Stimulated activated CD4-positive, alpha-beta T cell treated with anti-CD3 and anti-CD28 coated beads, Interleukin-15, amount 100 ng/mL, for 1 hour (primary cell): Measurements from ENCODE around the gene SYT1.

Experiments used
- DNase-seq, 2 donors: peaks; one replicate each; pipeline ENCODE4 v3.0.0-alpha.2; 2020; ENCODE audit warnings: low read depth in 1 of 2, low spot score in 1 of 2

Gene SYT1

DNA sequence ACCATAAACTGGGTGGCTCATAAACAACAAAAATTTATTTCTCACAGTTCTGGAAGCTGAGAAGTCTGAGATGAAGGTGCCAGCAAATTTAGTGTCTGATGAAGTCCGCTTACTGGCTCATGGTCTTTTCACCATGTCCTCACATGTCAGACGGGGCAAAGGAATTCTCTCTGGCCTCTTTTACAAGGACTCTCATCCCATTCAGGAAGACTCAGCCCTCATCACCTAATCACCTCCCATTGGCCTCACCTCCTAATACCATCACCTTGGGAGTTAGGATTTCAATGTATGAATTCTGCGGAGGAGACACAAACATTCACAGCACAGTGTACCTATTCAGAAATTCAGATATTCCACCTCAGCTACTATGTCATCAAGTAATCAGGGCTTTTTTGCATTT, 468.6 kb downstream of the SYT1 start:
- DNase-seq = no peak

DNA sequence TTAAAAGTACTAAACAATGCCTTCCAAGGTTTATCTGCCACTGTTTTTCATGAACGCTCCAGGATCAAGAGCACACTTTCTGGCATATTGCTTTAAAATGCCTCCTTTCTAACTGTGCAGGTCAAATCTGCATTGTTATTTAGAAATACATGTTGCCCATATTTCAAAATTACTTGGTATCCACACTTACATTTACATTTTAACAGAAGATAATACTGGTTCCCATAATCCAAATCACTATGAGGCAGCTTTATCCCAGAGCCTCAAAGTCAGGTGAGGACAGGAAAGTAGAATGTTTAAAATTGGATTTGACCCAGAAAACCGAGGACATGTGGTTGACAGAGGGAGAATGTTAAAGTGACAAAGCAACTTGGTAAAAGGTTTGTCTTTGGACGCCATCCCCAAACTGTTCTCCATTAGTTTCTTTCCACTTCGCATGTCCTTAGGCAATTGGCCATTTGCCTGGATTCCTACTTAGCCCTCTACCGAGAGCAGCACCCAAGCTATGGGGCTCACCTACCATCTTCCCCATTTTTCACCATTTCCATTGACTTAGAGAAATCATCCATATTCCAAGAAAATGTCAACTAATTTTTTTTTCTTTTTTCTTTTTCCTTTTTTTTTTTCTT, 473.2 kb downstream of the SYT1 start:
- DNase-seq = no peak

DNA sequence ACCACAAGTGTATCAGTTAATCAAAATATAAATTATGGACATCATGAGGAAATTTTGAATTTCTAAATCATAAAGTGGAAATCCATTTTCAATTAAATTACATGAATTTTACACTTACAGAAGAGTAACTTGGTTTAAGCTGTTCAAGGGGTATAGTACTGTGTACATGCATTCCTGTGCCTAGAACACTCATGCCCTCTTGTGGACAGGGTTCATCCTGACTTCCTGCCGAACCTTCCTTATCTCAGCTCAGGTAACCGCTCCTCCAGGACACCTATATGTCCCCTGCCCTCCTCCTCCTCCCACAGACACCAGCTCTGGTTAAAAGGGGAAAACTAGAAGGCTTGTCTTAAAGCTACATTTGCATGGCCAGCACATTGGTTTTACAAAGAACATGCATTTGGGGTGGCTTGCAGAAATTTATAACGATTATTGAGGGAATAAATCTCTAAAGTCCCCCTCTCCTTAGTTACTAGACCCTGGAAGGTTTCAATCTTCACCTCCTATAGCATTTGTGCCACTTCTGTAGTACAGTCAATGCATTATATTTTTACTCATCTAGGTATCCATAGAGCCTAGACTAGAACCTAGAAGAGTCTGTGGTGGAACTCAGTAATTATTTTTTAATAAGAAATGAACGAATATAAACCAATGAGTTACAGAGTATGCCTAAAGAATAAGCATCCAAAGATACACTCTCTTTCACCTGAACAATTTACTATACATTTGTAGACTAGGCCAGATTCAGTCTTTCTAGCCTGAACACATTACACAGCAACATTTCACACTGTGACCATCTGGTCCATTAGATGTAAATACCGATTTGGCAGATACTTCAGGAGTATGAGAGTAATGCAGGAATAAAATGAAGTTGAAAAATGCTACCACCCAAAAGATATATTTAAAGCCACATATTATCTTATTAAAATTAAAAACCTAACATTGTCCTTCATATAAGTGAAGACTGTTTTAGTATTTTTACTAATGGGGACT, 480.6 kb downstream of the SYT1 start:
- DNase-seq = no peak

DNA sequence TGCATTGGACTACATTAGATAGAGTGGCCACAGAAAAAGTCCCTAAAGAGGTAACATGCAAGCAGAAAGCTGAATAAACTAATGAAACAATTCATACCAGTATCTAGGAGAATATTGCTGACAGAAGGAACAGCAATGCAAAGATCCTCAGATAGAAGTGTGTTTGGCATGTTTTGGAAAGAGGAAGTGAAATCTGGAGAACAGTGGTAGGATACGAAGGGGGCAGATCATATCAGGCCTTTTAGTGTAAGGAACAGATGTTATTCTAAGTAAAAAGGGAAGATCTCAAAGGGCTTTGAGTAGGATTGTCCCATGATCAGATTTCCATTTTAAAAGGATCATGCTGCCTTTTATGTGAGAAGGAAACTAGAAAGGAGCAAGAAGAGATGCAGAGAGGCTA, 483.3 kb downstream of the SYT1 start:
- DNase-seq = no peak

DNA sequence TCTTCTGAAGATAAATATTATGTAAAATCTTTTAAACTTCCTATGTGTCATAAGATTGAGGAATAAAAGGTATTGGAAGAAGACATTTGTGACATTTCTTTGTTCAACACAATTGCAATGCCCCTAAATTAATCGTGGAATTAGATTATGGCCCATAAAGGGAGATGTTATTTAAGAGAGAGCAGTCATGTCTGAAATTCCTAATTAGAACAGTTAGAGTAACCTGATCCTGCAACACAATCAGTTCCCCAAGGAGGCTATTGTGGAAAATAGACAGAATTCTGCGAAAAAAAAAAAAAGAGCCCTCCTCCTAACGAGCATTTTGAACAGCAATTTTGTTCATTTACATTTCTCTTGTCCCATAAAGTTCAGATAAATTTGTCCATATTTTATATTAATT, 486.7 kb downstream of the SYT1 start:
- no peak for DNase-seq

DNA sequence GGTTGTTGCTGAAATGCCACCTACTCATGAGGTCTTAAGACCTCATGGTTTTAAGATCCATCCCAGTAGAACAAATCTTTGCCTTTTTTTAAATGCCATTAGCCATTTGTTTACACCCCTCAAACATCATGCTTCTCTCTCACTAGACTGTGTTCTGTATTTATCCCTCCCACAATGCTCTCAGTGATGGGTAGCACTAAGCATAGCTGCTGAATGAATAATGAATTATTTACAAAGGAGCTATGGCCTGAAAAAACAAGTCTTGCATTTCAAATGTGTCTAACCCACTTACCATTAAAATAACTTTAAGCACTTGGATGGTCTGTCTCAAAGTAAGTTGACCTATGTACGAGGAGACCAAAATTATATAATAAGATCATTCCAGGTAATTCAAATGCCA, 491.6 kb downstream of the SYT1 start:
- no peak for DNase-seq

DNA sequence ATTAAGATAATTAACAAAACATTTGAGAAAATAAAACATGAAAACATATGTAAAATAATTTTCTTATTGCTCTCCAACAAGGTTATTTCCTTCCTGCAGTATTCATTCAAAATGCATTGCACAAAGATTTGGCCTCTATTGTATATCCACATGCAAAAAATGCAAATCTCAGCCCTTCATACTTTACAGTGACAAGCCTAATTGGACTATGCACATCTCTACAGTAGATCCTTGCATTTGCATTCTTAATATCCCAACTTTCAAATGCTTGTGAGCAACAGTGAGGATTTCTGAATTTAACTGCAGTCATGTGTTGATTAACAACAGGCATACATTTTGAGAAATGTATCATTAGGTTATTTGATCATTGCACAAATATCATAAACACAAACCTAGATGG, 492.5 kb downstream of the SYT1 start:
- no peak for DNase-seq

DNA sequence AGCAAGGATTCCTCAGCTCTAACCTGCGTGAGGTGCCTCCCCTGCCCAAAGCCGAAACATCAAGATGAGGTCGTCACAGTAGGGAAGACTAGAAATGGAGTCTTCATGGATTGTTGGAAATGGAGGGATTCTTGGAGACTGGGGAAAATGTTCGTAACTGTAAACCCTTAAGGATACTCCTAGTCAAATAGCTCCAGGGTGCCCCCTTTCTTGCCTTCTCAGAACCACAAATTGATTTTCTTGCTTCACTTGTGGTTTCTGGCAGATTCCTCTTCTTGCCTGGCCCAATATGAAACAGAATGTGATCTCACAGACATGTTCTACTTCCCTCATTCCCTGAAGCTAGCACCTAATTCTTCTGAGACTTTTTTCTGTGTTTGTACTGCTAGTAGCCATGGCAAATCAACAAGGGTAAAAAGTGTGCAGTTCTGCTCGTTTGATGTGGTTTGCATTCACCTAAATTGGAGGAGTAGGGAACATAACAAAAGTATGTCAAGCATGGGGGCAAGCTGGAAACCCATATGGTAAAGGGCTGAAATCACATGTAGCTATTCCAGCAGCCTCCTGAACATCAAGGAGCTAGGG, 494.2 kb downstream of the SYT1 start:
- DNase-seq = no peak

DNA sequence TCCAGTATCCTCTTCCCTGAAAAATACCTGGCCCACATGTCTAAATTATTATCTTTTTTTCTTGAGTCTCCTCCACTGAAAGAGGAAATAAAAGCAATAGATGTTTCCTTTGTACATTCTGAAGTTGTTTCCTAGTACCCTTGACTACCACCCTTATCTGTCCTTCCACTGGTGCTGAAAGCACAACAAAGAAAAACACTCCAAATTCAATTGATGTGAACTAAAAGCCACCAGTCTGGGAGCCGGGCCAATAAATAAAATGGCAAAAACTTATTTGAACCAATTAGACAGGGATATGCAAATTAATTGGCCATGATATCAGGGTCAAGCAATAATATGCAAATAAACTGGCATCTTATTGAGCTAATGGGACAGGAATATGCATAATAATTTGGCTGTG, 495.7 kb downstream of the SYT1 start:
- no peak for DNase-seq

DNA sequence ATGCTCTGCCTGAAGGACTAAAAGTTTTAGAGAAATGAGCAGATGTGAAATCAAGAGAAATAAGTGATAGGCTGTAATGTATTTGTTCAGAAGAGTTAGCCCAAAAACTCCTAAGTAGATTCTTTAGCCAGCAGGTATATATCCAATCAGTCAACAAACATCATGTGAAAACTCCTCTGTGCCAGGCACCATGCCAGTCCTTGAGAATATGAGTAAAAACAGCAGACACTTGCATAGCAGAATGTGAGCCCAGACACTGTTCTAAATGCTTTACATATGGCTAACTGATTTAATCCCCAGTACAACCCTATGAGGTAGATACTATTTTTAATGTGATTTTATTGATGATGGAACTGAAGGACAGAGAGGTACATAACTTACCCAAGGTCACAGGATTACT, 496.4 kb downstream of the SYT1 start:
- no peak for DNase-seq

DNA sequence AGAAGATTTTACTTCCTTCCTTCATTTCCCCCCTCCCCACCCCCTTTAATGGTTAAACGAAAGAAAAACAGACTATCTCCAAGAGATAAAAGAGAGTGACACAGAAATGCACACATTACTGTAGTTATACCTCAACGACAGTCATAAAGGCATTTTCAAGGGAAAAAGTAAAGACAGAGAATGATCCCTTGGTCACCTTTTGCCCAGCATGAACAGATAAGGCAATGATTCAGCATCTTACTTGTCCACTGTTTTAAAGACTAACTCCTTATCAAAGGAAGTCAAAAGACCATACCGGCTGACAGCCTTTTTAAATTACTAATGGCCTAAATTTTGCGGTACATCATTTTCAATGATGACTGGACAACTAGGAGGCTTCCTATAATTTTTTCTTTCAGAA, 499.6 kb downstream of the SYT1 start:
- DNase-seq = no peak

DNA sequence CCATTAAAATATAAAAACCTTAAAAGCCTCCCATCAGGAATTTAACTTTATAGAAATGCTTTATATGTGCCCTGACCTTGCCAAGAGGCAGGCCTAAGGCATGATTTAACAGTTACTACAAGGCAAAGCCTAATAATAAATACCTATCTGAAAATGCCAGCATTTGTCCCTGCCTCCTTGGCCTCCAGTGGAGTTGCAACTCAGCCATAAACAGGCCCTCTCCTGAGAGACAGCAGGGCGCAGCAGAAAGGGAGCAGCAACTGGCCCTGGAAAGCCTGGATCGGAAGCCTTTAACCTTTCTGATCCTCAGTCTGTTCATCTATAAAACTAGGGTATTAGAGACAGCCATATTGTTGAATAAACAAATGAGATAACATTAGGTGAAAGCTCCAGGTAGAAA, 501.8 kb downstream of the SYT1 start:
- no peak for DNase-seq

DNA sequence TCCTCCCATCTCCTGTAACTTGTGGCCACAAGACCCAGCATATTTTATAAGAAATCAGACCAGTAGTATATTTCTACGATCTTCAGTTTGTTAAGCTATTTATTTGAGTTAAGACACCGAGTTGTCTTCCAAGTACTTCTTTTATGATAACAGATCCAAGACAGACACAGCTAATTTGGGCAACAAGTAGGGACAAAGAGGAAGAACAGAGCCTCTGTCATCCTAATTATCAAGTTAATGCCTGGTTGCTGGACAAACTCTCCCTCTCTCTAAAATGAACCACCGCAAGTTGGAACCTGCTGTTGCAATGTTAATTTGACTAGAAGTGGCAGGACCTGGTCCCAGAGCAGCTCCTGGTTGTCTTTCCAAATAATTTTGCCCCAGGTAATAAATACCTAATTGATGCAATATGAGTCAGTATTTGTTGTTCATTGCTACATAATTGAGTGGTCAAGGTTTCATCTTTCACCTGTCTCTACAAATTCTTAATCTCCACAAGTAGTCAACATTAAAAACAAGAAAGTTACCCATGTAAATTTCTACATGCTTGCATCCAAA, 502.5 kb downstream of the SYT1 start:
- no peak for DNase-seq

DNA sequence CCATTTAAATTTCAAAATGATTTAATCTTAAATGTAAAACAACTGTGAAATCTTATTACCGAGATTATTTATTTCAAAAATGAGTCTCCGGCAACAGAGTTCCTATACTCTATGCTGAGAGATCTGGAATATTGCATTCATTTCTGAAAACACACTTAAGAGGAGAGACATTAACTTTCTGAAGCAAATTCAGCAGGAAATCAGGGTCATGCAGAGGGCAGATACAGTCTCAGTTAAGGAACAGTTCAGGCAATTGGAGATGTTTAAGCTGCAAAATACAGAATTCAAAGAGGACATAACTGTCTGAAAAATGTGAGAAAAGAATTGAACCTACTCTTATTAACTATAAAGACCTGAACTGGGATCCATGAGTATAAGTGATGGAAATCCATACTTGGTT, 505.4 kb downstream of the SYT1 start:
- no peak for DNase-seq

DNA sequence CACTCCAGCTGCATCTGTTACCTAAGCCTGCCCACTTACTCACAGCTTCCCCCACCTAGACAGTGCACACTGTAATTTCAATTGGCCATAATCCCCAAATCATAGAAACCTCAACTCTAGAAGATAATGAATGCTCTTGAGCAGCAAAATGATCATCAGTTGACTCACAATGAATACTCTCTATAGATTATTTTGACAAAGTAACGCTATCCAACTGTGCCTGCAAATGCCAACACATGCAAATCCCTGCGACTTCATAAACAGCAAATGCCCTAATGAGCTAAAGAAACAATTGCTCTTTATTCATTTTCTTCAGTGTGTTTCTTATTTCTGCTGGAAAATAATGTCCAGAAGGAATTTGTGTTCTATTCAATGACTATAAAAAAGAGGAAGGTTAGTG, 506.7 kb downstream of the SYT1 start:
- no peak for DNase-seq

DNA sequence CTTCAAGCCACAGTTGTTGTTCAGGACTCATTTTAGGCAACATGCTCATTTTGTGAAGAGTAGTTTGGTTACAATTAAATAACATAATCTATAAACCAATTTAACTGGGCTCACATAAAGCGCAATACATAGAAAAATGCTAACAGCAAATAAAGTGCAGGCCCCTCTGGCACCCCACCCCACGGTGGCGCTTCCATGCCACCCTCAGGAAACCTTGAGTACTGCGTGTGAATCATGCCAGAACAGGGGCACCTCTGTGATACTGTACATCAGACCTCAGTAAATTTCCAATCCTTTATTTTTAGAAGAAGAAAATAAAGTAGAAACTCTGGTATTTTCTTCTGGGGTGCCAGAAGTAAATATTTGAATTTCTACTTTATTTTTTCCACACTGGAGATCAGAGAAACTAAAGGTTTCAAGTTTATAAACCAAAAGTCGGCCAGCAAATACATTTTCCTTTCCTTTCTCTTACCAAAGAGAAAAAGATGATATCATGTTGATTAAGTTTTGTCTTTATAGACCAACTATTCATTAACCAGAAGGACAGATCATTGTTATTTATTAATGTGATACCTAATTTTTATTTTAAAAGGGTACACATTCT, 509.4 kb downstream of the SYT1 start:
- no peak for DNase-seq

DNA sequence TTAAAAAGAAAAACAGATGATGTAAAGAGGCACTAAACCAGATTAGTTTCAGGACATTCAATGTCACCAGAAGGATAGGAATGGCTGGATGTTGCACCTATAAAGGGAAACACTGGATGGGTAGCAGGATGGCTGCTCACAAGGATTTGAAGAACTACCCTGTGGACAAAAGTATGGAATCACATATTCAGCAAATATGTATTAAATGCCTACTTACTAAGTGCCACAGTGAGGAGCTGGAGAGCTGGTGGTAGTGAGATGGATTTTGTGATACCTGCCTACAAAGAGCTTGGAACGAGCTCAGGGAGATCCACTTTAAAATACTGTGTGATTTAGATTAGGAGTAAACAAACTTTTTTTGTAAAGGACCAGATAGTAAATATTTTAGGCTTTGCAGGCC, 510.0 kb downstream of the SYT1 start:
- no peak for DNase-seq

DNA sequence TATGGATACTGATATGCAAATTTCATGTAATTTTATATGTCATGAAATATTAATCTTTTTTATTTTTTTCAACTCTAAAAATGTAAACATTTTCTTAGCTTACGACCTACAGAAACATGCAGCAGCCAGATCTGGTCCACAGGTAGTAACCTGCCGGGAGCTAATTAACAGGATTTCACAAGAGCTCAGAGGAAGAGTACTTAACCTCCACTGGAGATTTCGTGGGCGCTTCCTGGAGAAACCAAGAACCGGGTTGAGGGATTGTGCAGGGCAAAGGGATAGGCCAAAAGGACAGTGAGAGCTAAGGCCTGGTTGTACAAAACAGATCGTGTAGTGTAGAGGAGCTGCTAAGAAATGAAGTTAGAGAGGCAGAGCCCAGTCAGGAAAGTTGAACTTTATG, 510.5 kb downstream of the SYT1 start:
- no peak for DNase-seq

DNA sequence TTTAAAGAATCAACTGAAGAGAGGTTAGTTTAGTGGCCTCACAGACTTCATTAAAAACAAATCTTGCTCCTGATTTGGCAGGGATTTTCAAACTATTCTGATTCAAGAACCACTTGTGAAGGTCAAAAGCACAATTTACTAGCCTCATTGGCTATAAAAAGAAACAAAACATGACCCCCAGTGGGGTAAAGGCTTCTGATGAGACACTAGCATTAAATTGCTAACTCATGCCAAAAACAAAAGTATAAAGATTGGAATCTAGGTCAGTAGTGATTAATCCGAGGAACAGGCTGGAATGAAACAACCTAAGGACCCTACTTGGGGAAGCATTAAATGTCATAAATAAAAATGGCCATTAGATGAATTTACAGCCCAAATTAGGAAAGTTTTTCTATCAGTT, 513.9 kb downstream of the SYT1 start:
- no peak for DNase-seq

DNA sequence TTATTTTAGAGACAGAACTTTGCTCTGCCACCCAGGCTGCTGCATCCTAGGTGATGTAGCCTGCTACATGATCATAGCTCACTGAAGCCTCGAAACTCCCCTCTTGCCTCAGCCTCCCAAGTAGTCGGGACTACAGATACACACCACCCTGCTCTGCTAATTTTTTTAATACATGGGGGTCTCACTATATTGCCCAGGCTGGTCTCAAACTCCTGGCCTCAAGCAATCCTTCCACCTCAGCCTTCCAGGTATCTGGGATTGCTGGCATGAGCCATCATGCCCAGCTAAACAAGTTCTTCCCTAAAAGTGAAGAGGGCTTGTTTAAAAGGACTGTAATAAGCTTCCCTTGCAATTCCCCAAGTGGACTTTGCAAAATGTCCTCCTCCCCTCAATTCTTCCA, 515.8 kb downstream of the SYT1 start:
- DNase-seq = no peak
